ENCODE measurements around the gene TSC22D1. TPM values are rescaled to one million over a fixed set of nuclear protein-coding genes. Genes with fewer than 3 reads are reported as not detected.
"Not testable (repeated sequence)": the region's sequence is repeated elsewhere in the genome, so short reads cannot be mapped to it uniquely, and the experiment has no call there.

Gene TSC22D1
- total RNA-seq, 4 donors from 2014 or later, result 153 to 200 (median 182) TPM

GRCh38 chr13:44465318-44465717 lies 110.8 kb downstream of the TSC22D1 start:
- Histone ChIP-seq H3K4me3 (no peak overlapping the region), H3K9me3 (no peaks in the 10 kb centered on the region), H3K27ac (no peak overlapping the region), H3K36me3 (no peaks in the 10 kb centered on the region), H3K27me3 (no peaks in the 10 kb centered on the region), H3K4me1 (no peaks in the 10 kb centered on the region)
- intact Hi-C loops (cut with DNase I; ENCODE audit: low total_unique reads), result no loop called here
- no peak for TF ChIP-seq CTCF (IDR thresholded peaks at IDR 0.05)
- no peak for TF ChIP-seq POLR2A (IDR thresholded peaks at IDR 0.05)
- DNase-seq, result no peak

GRCh38 chr13:44464471-44464870 lies 111.7 kb downstream of the TSC22D1 start:
- H3K4me3 ChIP-seq, result no peak overlapping the region
- no peaks in the 10 kb centered on the region for H3K9me3 ChIP-seq
- no peaks in the 10 kb centered on the region for H3K27me3 ChIP-seq
- intact Hi-C loops (cut with DNase I; ENCODE audit: low total_unique reads), result no loop called here
- no peak overlapping the region for H3K27ac ChIP-seq
- no peak for TF ChIP-seq POLR2A (IDR thresholded peaks at IDR 0.05)
- TF ChIP-seq CTCF (IDR thresholded peaks at IDR 0.05), result no peak
- DNase-seq, result no peak
- no peaks in the 10 kb centered on the region for H3K4me1 ChIP-seq
- H3K36me3 ChIP-seq, result no peaks in the 10 kb centered on the region

GRCh38 chr13:44463759-44464158 lies 112.4 kb downstream of the TSC22D1 start:
- no peak for TF ChIP-seq POLR2A (IDR thresholded peaks at IDR 0.05)
- TF ChIP-seq CTCF (IDR thresholded peaks at IDR 0.05), result no peak
- no peak overlapping the region for H3K4me3 ChIP-seq
- no peaks in the 10 kb centered on the region for H3K9me3 ChIP-seq
- no peaks in the 10 kb centered on the region for H3K27me3 ChIP-seq
- H3K4me1 ChIP-seq, result no peaks in the 10 kb centered on the region
- no peak for DNase-seq
- intact Hi-C loops (cut with DNase I; ENCODE audit: low total_unique reads), result no loop called here
- no peak overlapping the region for H3K27ac ChIP-seq
- H3K36me3 ChIP-seq, result no peaks in the 10 kb centered on the region

- Histone ChIP-seq H3K27me3 (no peaks in the 10 kb centered on the region), H3K4me1 (no peaks in the 10 kb centered on the region), H3K4me3 (no peak overlapping the region), H3K27ac (no peak overlapping the region), H3K9me3 (no peaks in the 10 kb centered on the region), H3K36me3 (no peaks in the 10 kb centered on the region)
- intact Hi-C loops (cut with DNase I; ENCODE audit: low total_unique reads), result no loop called here
- no peak for DNase-seq
- TF ChIP-seq CTCF (IDR thresholded peaks at IDR 0.05) (no peak), POLR2A (IDR thresholded peaks at IDR 0.05) (no peak)
Observed at GRCh38 chr13:44459674-44460073, 116.5 kb downstream of the TSC22D1 start.

- Histone ChIP-seq H3K27me3 (no peaks in the 10 kb centered on the region), H3K36me3 (no peaks in the 10 kb centered on the region), H3K27ac (no peak overlapping the region), H3K4me3 (no peak overlapping the region), H3K9me3 (no peaks in the 10 kb centered on the region), H3K4me1 (no peaks in the 10 kb centered on the region)
- TF ChIP-seq CTCF (IDR thresholded peaks at IDR 0.05), result no peak
- no peak for TF ChIP-seq POLR2A (IDR thresholded peaks at IDR 0.05)
- DNase-seq, result no peak
- intact Hi-C loops (cut with DNase I; ENCODE audit: low total_unique reads), result no loop called here
Observed at GRCh38 chr13:44458313-44458975, 117.7 kb downstream of the TSC22D1 start.

- intact Hi-C loops (cut with DNase I; ENCODE audit: low total_unique reads); H3K4me3 ChIP-seq; H3K9me3 ChIP-seq; H3K27ac ChIP-seq; DNase-seq; H3K27me3 ChIP-seq; H3K36me3 ChIP-seq; H3K4me1 ChIP-seq: not testable (repeated sequence)
Observed at GRCh38 chr13:44456212-44456611, 119.9 kb downstream of the TSC22D1 start.
